Caco-2 (cell line): ENCODE data around the gene MVB12B. TPM values are rescaled to one million over a fixed set of nuclear protein-coding genes. Genes with fewer than 3 reads are reported as not detected.

ENCODE experiments used
- BruUV-seq: library from RNA; stranded (reverse); fragments of 400-500 nt; replicated peaks from 2 replicates; lab custom pipeline; 2021; lab: Mats Ljungman, UMichigan
- CTCF ChIA-PET: fragments of 300-600 bp; sonication (Branson Sonifier 250); formaldehyde crosslinking; loops from one replicate; lab custom pipeline; 2022; ENCODE audit warnings: antibody characterized with exemption; lab: Charles Lee
- POLR2A ChIA-PET: fragments of 300-600 bp; sonication (Branson Sonifier 250); formaldehyde crosslinking; loops from one replicate; lab custom pipeline; 2022; ENCODE audit warnings: antibody characterized with exemption; lab: Charles Lee
- DNase-seq, 2 experiments: peaks; one replicate each; pipeline versions ENCODE4 v3.0.0 to v3.0.0-alpha.2; 2020 to 2022
- H3K27me3 ChIP-seq: replicated peaks from 2 replicates; pipeline ENCODE4 v1.6.0; 2011; ENCODE audit warnings: low read length; ENCODE audit not compliant: control insufficient read depth, insufficient read depth
- H3K36me3 ChIP-seq: 2 replicates; pipeline ENCODE4 v1.5.1; 2011; ENCODE audit warnings: low read length; ENCODE audit not compliant: control insufficient read depth, insufficient read depth
- H3K4me1 ChIP-seq: fragments of 250-450 bp; sonication (Bioruptor Pico); 2 replicates; pipeline ENCODE4 v1.5.1; 2020; ENCODE audit warnings: mild to moderate bottlenecking
- H3K4me3 ChIP-seq: 2 replicates; pipeline ENCODE4 v1.5.1; 2011; ENCODE audit warnings: low read depth, mild to moderate bottlenecking, control low read depth, low read length
- H3K9me3 ChIP-seq: fragments of 250-450 bp; sonication (Bioruptor Pico); 2 replicates; pipeline ENCODE4 v1.5.1; 2020; ENCODE audit warnings: mild to moderate bottlenecking, moderate library complexity
- H3K27ac Mint-ChIP-seq: one replicate; pipeline ENCODE4 v1.8.0; 2022; ENCODE audit warnings: mixed read lengths; ENCODE audit not compliant: unreplicated experiment
- H3K27me3 Mint-ChIP-seq: one replicate; pipeline ENCODE4 v1.8.0; 2022; ENCODE audit warnings: mixed read lengths; ENCODE audit not compliant: insufficient read depth, unreplicated experiment
- H3K36me3 Mint-ChIP-seq: one replicate; pipeline ENCODE4 v1.8.0; 2022; ENCODE audit warnings: mild to moderate bottlenecking, mixed read lengths; ENCODE audit not compliant: insufficient read depth, unreplicated experiment
- H3K4me1 Mint-ChIP-seq: one replicate; pipeline ENCODE4 v1.8.0; 2022; ENCODE audit warnings: low read depth, mixed read lengths; ENCODE audit not compliant: unreplicated experiment
- H3K4me3 Mint-ChIP-seq: one replicate; pipeline ENCODE4 v1.8.0; 2022; ENCODE audit warnings: mild to moderate bottlenecking, moderate library complexity, mixed read lengths; ENCODE audit not compliant: unreplicated experiment
- H3K9me3 Mint-ChIP-seq: one replicate; pipeline ENCODE4 v1.8.0; 2022; ENCODE audit warnings: mixed read lengths; ENCODE audit not compliant: unreplicated experiment
- intact Hi-C: fragments of 100-400 bp; cut with micrococcal nuclease; formaldehyde crosslinking; loops from one replicate; pipeline ENCODE4 v1.10.0; 2022; ENCODE audit not compliant: unreplicated experiment
- total RNA-seq: library from RNA; stranded (reverse); gene quantifications from 2 replicates; pipeline ENCODE4 v1.2.3, GENCODE V29; 2022
- TF ChIP-seq, protein P1 (sequence below), 2 experiments: fragments of 200-600 bp in 1 of 2; IDR thresholded peaks; 1 replicate in 1 of 2; 2 replicates in 1 of 2; pipeline versions ENCODE4 v1.5.1 to v1.8.0; 2011 to 2022; ENCODE audit warnings: antibody characterized with exemption in 1 of 2, control low read depth in 1 of 2, inconsistent platforms in 1 of 2, low read depth in 1 of 2, low read length in 1 of 2, mild to moderate bottlenecking in 1 of 2, moderate library complexity in 1 of 2; ENCODE audit not compliant: insufficient read depth in 1 of 2, severe bottlenecking in 1 of 2, unreplicated experiment in 1 of 2

MVB12B gene
- total RNA-seq, 1 experiment from 2014 or later: 24.4 TPM

- Histone ChIP-seq H3K4me3 (no peak overlapping the region), H3K27me3 (no peaks in the 10 kb centered on the region), H3K36me3 (no peaks in the 10 kb centered on the region), H3K4me1 (no peaks in the 10 kb centered on the region), H3K9me3 (no peaks in the 10 kb centered on the region)
- no peak overlapping the region for H3K4me3 Mint-ChIP-seq
- ChIA-PET POLR2A (no interaction called here), CTCF (no interaction called here)
- no peaks in the 10 kb centered on the region for H3K9me3 Mint-ChIP-seq
- no peaks in the 10 kb centered on the region for H3K4me1 Mint-ChIP-seq
- DNase-seq: no peak
- no peaks in the 10 kb centered on the region for H3K27me3 Mint-ChIP-seq
- BruUV-seq: no TSS peak
- TF ChIP-seq, protein P1, sequence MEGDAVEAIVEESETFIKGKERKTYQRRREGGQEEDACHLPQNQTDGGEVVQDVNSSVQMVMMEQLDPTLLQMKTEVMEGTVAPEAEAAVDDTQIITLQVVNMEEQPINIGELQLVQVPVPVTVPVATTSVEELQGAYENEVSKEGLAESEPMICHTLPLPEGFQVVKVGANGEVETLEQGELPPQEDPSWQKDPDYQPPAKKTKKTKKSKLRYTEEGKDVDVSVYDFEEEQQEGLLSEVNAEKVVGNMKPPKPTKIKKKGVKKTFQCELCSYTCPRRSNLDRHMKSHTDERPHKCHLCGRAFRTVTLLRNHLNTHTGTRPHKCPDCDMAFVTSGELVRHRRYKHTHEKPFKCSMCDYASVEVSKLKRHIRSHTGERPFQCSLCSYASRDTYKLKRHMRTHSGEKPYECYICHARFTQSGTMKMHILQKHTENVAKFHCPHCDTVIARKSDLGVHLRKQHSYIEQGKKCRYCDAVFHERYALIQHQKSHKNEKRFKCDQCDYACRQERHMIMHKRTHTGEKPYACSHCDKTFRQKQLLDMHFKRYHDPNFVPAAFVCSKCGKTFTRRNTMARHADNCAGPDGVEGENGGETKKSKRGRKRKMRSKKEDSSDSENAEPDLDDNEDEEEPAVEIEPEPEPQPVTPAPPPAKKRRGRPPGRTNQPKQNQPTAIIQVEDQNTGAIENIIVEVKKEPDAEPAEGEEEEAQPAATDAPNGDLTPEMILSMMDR (IDR thresholded peaks at IDR 0.05; ENCODE audit: insufficient read depth in 1 of 2, low read depth in 1 of 2, low read length in 1 of 2, severe bottlenecking in 1 of 2, unreplicated experiment in 1 of 2): no peak
- intact Hi-C loops: no loop called here
- no peaks in the 10 kb centered on the region for H3K36me3 Mint-ChIP-seq
- H3K27ac Mint-ChIP-seq: no peak overlapping the region
Observed at GRCh38 chr9:126485662-126486061, 159.0 kb downstream of the MVB12B start.

DNA sequence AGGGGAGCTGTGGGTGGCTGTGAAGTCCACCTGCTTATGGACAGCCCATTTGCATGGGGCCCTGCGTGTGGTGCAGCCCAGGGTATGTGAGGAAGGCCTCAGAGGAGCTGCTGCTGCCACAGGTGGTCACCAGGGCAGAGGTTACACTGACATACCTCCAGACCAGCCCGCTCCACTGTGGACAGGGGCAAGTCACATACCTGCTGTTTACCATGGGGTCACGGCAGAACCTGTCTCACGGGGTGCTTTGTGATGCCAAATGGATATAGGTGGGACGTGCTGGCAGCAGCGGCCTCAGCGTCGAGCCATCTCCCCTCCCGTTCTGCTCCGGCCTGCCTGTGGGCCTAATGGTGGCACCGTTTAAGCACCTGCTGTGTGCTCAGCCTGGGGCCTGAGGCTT is 159.6 kb downstream of the MVB12B start:
- H3K4me3 ChIP-seq: no peak overlapping the region
- Mint-ChIP-seq H3K27me3 (no peaks in the 10 kb centered on the region), H3K27ac (no peak overlapping the region), H3K4me1 (no peaks in the 10 kb centered on the region), H3K4me3 (no peak overlapping the region), H3K9me3 (no peaks in the 10 kb centered on the region), H3K36me3 (no peaks in the 10 kb centered on the region)
- ChIA-PET POLR2A (no interaction called here), CTCF (no interaction called here)
- intact Hi-C loops: no loop called here
- H3K36me3 ChIP-seq: no peaks in the 10 kb centered on the region
- H3K27me3 ChIP-seq: no peaks in the 10 kb centered on the region
- H3K4me1 ChIP-seq: no peaks in the 10 kb centered on the region
- TF ChIP-seq, protein P1 (IDR thresholded peaks at IDR 0.05; ENCODE audit: insufficient read depth in 1 of 2, low read depth in 1 of 2, low read length in 1 of 2, severe bottlenecking in 1 of 2, unreplicated experiment in 1 of 2): no peak
- BruUV-seq: no TSS peak
- H3K9me3 ChIP-seq: no peaks in the 10 kb centered on the region
- DNase-seq: no peak

DNA sequence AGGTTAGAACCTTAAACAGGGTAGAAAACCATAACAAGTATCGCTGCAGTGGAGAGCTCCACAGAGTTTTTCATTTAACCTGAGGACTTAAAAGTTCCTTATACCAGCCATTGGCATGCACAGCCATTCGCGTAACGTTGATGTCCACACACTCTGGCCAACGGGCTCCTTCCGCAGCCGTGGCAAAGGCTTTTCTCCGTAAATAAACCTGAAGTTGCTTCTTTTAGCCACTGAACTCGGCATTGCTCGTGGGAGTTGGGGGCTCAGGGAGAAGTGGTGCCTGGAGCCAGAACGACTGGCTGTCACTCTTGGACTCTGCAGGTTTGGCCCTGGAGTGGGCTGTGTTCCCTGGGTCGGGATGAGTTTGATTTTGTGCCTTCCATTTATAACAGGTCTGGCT is 161.2 kb downstream of the MVB12B start:
- no peak overlapping the region for H3K4me3 ChIP-seq
- H3K27me3 ChIP-seq: no peaks in the 10 kb centered on the region
- Mint-ChIP-seq H3K27me3 (no peaks in the 10 kb centered on the region), H3K9me3 (no peaks in the 10 kb centered on the region), H3K4me1 (no peaks in the 10 kb centered on the region), H3K36me3 (no peaks in the 10 kb centered on the region), H3K27ac (no peak overlapping the region), H3K4me3 (no peak overlapping the region)
- H3K9me3 ChIP-seq: no peaks in the 10 kb centered on the region
- POLR2A ChIA-PET: no interaction called here
- TF ChIP-seq, protein P1 (IDR thresholded peaks at IDR 0.05; ENCODE audit: insufficient read depth in 1 of 2, low read depth in 1 of 2, low read length in 1 of 2, severe bottlenecking in 1 of 2, unreplicated experiment in 1 of 2): no peak
- CTCF ChIA-PET: no interaction called here
- no TSS peak for BruUV-seq
- no peak for DNase-seq
- intact Hi-C loops: no loop called here
- H3K4me1 ChIP-seq: no peaks in the 10 kb centered on the region
- no peaks in the 10 kb centered on the region for H3K36me3 ChIP-seq
